ENCODE measurements around the gene TRIM34.

GRCh38 chr11:5691964-5692361 lies 67.2 kb downstream of the TRIM34 start:
- TF ChIP-seq POLR2A (IDR thresholded peaks at IDR 0.05) (no peak), CTCF (IDR thresholded peaks at IDR 0.05 in 8 of 11, conservative IDR thresholded peaks at IDR 0.05 in 3 of 11) (no peak)
